KMS-11 (cell line): ENCODE measurements around the gene MAP2K5.

Experiments
- H2AFZ ChIP-seq: fragments of 200-600 bp; sonication (generic); 2 replicates; pipeline ENCODE4 v1.6.1; 2016; ENCODE audit warnings: antibody characterized with exemption, mixed run types, low read depth
- H3K27ac ChIP-seq: fragments of 200-600 bp; sonication (generic); 2 replicates; pipeline ENCODE4 v1.6.1; 2016; ENCODE audit warnings: mild to moderate bottlenecking, mixed run types
- H3K27me3 ChIP-seq: fragments of 200-600 bp; sonication (generic); 2 replicates; pipeline ENCODE4 v1.6.1; 2017; ENCODE audit warnings: mild to moderate bottlenecking, low read depth, mixed run types, moderate library complexity; ENCODE audit not compliant: insufficient read depth
- H3K36me3 ChIP-seq: fragments of 200-600 bp; sonication (generic); 2 replicates; pipeline ENCODE4 v1.6.1; 2017; ENCODE audit warnings: mild to moderate bottlenecking, mixed run types; ENCODE audit not compliant: insufficient read depth
- H3K4me1 ChIP-seq: fragments of 200-600 bp; sonication (generic); 2 replicates; pipeline ENCODE4 v1.6.1; 2016; ENCODE audit warnings: mild to moderate bottlenecking, low read depth, mixed run types; ENCODE audit not compliant: poor library complexity, severe bottlenecking
- H3K4me2 ChIP-seq: fragments of 200-600 bp; sonication (generic); 2 replicates; pipeline ENCODE4 v1.7.0; 2016; ENCODE audit warnings: mild to moderate bottlenecking, mixed run types
- H3K4me3 ChIP-seq: fragments of 200-600 bp; sonication (generic); IDR thresholded peaks from 2 replicates; pipeline ENCODE4 v1.6.1; 2017; ENCODE audit warnings: low read depth, low read length, mixed read lengths; ENCODE audit not compliant: insufficient read depth
- H3K79me2 ChIP-seq: fragments of 200-600 bp; sonication (generic); 2 replicates; pipeline ENCODE4 v1.6.1; 2016; ENCODE audit warnings: low read depth, mixed run types; ENCODE audit not compliant: insufficient read depth
- H3K9ac ChIP-seq: fragments of 200-600 bp; sonication (generic); 2 replicates; pipeline ENCODE4 v1.6.1; 2016; ENCODE audit warnings: mild to moderate bottlenecking, mixed run types
- H4K20me1 ChIP-seq: fragments of 200-600 bp; sonication (generic); 2 replicates; pipeline ENCODE4 v1.6.1; 2016; ENCODE audit warnings: mild to moderate bottlenecking, mixed run types; ENCODE audit not compliant: insufficient read depth
- CTCF ChIP-seq: fragments of 200-600 bp; sonication (generic); conservative IDR thresholded peaks from 2 replicates; pipeline ENCODE4 v1.6.1; 2017; ENCODE audit warnings: low read depth, mild to moderate bottlenecking, antibody characterized with exemption, low read length, moderate library complexity, mixed read lengths

MAP2K5 gene

GRCh38 chr15:67790610-67791319, 248.3 kb downstream of the MAP2K5 start:
- Histone ChIP-seq H4K20me1 (no peaks in the 10 kb centered on the region), H3K27ac (no peak overlapping the region), H3K36me3 (no peaks in the 10 kb centered on the region), H3K79me2 (no peaks in the 10 kb centered on the region), H3K9ac (no peak overlapping the region), H3K4me3 (no peak overlapping the region), H3K27me3 (no peaks in the 10 kb centered on the region), H3K4me2 (no peak overlapping the region), H3K4me1 (peaks cover 15% of the 10 kb centered on the region), H2AFZ (no peak overlapping the region)
- TF ChIP-seq CTCF = no peak

GRCh38 chr15:67792250-67792942, 249.9 kb downstream of the MAP2K5 start:
- Histone ChIP-seq H3K27ac (no peak overlapping the region), H3K4me2 (no peak overlapping the region)

GRCh38 chr15:67794832-67795574, 252.5 kb downstream of the MAP2K5 start:
- Histone ChIP-seq H3K9ac (no peak overlapping the region), H4K20me1 (no peaks in the 10 kb centered on the region)

More at GRCh38 chr15:67792250-67792942, 249.9 kb downstream of the MAP2K5 start:
- no peaks in the 10 kb centered on the region for H3K79me2 ChIP-seq
- H3K4me3 ChIP-seq = no peak overlapping the region
- no peaks in the 10 kb centered on the region; the same call in 1 of the 2 replicates for H3K36me3 ChIP-seq
- TF ChIP-seq CTCF = no peak
- no peaks in the 10 kb centered on the region for H3K27me3 ChIP-seq
- H4K20me1 ChIP-seq = no peaks in the 10 kb centered on the region
- no peak overlapping the region for H3K9ac ChIP-seq
- H2AFZ ChIP-seq = no peak overlapping the region
- no peaks in the 10 kb centered on the region for H3K4me1 ChIP-seq

More at GRCh38 chr15:67794832-67795574, 252.5 kb downstream of the MAP2K5 start:
- Histone ChIP-seq H3K4me3 (no peak overlapping the region), H3K79me2 (no peaks in the 10 kb centered on the region), H3K27ac (no peak overlapping the region), H2AFZ (no peak overlapping the region), H3K36me3 (no peaks in the 10 kb centered on the region; the same call in 1 of the 2 replicates), H3K4me1 (no peaks in the 10 kb centered on the region), H3K27me3 (no peaks in the 10 kb centered on the region), H3K4me2 (no peak overlapping the region)
- no peak for TF ChIP-seq CTCF
